Pancreas (tissue), 10 donors: ENCODE results near the gene GID8. TPM values are rescaled to one million over a fixed set of nuclear protein-coding genes. Genes with fewer than 3 reads are reported as not detected.

ENCODE experiments used
- ATAC-seq, 4 donors: fragments of 200-7000 bp; cut with Tn5 transposase; one replicate each; pipeline versions ENCODE4 v1.8.0 to v1.9.1; 2020; ENCODE audit warnings: mild to moderate bottlenecking in 4 of 4, moderate library complexity in 4 of 4
- DNase-seq, 6 donors: peaks; one replicate each; pipeline ENCODE4 v3.0.0-alpha.2; 2020
- FAIRE-seq: peaks from 2 replicates; lab custom pipeline; 2012; peaks lifted over from hg19 to GRCh38; lab: Jason Lieb, UNC
- H3K27ac ChIP-seq, 4 donors: fragments of 200-600 bp; sonication (generic); 1 replicate in 3 of 4; 2 replicates in 1 of 4; pipeline versions ENCODE4 v1.5.0 to v1.8.0; 2020
- H3K27me3 ChIP-seq, 4 donors: fragments of 200-600 bp; one replicate each; pipeline ENCODE4 v1.8.0; 2021
- H3K36me3 ChIP-seq, 3 donors: fragments of 200-600 bp; sonication (generic) in 1 of 3; one replicate each; pipeline versions ENCODE4 v1.5.0 to v1.8.0; 2020 to 2021
- H3K4me1 ChIP-seq, 3 donors: fragments of 200-600 bp; one replicate each; pipeline ENCODE4 v1.8.0; 2021
- H3K4me3 ChIP-seq, 4 donors: fragments of 200-600 bp; sonication (generic) in 2 of 4; one replicate each; pipeline versions ENCODE4 v1.5.0 to v1.8.0; 2020 to 2021
- H3K9me3 ChIP-seq, 4 donors: fragments of 200-600 bp; one replicate each; pipeline ENCODE4 v1.8.0; 2021
- CTCF ChIP-seq, 4 donors: fragments of 200-600 bp; sonication (generic) in 3 of 4; IDR thresholded peaks; one replicate each; pipeline versions ENCODE4 v1.5.0 to v1.8.0; 2021; ENCODE audit warnings: antibody characterized with exemption in 4 of 4
- WGBS, 2 donors: extraction: QIAGEN DNeasy Blood & Tissue Kit; methylation state at CpG; one replicate each; pipeline ENCODE4 v1.1.7; 2013; 5-methylcytosine and 5-hydroxymethylcytosine counted together
- intact Hi-C, 3 donors: fragments of 100-400 bp; cut with DNase I; formaldehyde crosslinking; loops; one replicate each; pipeline versions ENCODE4 v1.11.1 to v1.14.2; 2022
- polyA plus RNA-seq, 2 donors: library from polyadenylated mRNA; stranded (reverse); fragments of 200-250 nt; gene quantifications; one replicate each; pipeline ENCODE4 v1.2.3, GENCODE V29; 2013
- total RNA-seq, 6 donors: library from RNA; stranded (reverse); fragmentation: NEBNext Ultra II Directional in 4 of 6; extraction: Animal tissue kit (Norgen Biotek cat#: 25700) in 4 of 6; gene quantifications; one replicate each; pipeline versions ENCODE4 v1.2.1 to v1.2.4, GENCODE V29; 2021 to 2023
- donor health status: healthy with polysubstance abuse.
- donor health status: DM: no; HTN: no; CAD: no; lungs with moderate emphysema.
- donor health status: DM: no; HTN: no; CAD: no.
- donor health status: control.
- donor health status: control.
- donor health status: Bipolar disorder and iron deficiency.
- donor health status: DM: yes; HTN: yes; CAD: no.
- donor health status: DM: no; HTN: no; CAD: no.
- donor health status: DM: no; HTN: no; CAD: no.
- donor health status: DM: yes; HTN: yes; CAD: no.

The GID8 gene
- total RNA-seq, result 10 to 100 TPM; 13.1 to 22.4 (median 16.6) TPM
- polyA plus RNA-seq, result 10 to 100 TPM in 1 of 2 donors, 1 to 10 TPM in 1; 6.0 to 14.6 TPM

DNA sequence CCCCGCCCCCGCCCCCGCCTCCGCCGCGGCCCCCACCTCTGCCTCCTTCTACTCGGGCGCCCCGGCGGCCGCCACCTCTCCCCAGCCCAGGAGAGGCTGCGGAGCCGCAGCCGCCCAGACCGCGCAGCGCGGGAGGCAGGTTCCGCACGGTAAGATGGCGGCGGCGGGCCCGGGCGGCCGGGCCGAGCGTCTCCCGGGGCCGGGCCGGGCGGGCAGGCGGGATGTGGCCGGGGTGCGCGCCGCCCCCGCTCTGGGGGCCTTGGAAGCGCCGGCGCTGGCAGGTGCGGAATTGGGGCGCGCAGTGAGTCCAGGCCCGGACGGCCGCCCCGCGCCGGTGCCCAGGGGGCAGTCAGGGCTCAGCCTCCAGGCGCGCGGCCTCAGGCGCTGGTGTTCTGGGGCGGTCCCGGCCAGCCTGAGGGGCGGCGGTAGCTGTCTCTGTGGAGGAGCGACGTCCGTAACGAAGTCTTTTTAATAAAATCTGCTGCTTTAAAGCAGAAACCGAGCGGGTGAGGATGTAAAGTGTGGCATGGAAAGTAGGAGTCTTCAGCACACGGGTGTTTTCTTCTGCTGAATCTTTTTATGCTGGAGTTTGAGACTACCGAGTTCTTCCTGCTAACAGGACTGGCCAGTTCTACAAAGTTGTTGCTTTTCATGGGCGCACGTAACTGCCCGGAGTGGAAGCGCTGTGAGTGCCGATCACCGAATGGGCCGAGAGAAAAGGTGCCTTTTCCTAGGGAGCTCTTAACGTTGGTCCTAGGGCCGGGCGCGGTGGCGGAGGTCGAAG, at the start of gene GID8:
Gene GID8 (plus strand): TSS at position 43 of the 784 bp plus-strand sequence. CDS start 3,356 bp downstream, outside the sequence.
- no peak for TF ChIP-seq CTCF (IDR thresholded peaks at IDR 0.05)
- Histone ChIP-seq H3K36me3 (peaks cover 0 to 6% (median under 1%) of the 10 kb centered on the region in 3 donors), H3K9me3 (no peaks in the 10 kb centered on the region), H3K27me3 (no peaks in the 10 kb centered on the region), H3K4me1 (peaks cover 14 to 23% (median 18%) of the 10 kb centered on the region in 3 donors), H3K4me3 (peak within 1 kb of the TSS; percentile 82 to 97 (median 91)), H3K27ac (peak within 1 kb of the TSS; percentile 68 to 86 (median 86))
- DNase-seq (peak in 3 of 6 donors; percentile 69 to 82 (median 80)), ATAC-seq (peak; percentile 38 to 61 (median 44)), FAIRE-seq (no peak)
- intact Hi-C loops, result no loop called here
- WGBS, 2 donors, result 0 to 1% methylated on average over 73 to 76 of the region's 79 CpGs

DNA sequence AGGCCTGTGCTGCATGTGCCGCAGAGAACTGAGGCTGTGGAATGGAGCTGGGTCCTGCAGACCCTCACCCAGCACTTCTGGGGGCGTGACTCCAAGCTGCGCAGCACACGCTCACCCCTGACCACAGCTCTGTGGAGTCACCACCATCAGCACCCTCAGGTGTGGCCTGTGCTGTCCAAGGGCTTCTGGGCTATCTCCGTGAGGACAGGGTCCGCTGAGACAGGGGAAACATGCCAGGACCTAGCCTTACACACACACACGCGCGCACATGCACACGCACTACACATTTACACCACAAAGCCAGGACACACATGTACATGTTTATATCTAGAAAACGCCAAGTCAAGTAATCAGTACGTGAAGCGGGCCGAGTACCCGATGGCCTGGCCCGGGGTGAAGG, 49.5 kb upstream of the GID8 start:
- 95 to 96% methylated on average over 16 of the region's 16 CpGs for WGBS, 2 donors
- FAIRE-seq (no peak), DNase-seq (peak in 1 of 6 donors; percentile 47), ATAC-seq (no peak)
- no peaks in the 10 kb centered on the region for H3K9me3 ChIP-seq
- intact Hi-C loops, result loop anchor here in 1 of 3 donors (5.0 kb wide), 1 partner anchor 114 kb away; no protein-coding TSS in a partner anchor
- H3K4me3 ChIP-seq, result no peak overlapping the region
- peaks cover 4 to 63% (median 36%) of the 10 kb centered on the region in 3 donors for H3K36me3 ChIP-seq
- no peaks in the 10 kb centered on the region for H3K4me1 ChIP-seq
- TF ChIP-seq CTCF (IDR thresholded peaks at IDR 0.05), result no peak
- H3K27me3 ChIP-seq, result no peaks in the 10 kb centered on the region
- no peak overlapping the region for H3K27ac ChIP-seq

DNA sequence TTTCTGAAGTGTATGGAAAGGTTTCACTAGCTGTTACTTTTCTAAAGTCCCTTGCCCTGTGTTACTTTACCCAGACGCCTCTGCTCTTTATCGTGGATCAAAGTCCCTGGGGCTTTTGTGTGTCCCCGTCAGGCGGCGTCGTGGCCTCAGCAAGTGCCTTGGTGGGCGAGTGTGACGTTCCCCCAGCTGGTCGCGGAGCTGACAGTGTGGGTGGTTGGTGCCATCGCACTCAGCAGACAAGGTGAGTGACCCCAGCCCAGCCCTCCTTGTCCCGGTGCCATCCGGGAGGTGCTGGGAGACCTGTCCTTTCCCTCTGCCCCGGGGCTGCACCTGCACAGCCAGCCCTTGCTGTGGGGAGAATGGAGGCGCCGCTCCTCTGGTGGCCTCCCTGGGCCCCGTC, 49.0 kb upstream of the GID8 start:
- Histone ChIP-seq H3K9me3 (no peaks in the 10 kb centered on the region), H3K36me3 (peaks cover 4 to 68% (median 38%) of the 10 kb centered on the region in 3 donors), H3K27ac (no peak overlapping the region), H3K4me1 (no peaks in the 10 kb centered on the region), H3K4me3 (no peak overlapping the region), H3K27me3 (no peaks in the 10 kb centered on the region)
- DNase-seq, result no peak
- no peak for ATAC-seq
- 95 to 97% methylated on average over 17 of the region's 17 CpGs for WGBS, 2 donors
- no peak for FAIRE-seq
- intact Hi-C loops, result loop anchor here in 1 of 3 donors (5.0 kb wide), 1 partner anchor 113 kb away; no protein-coding TSS in a partner anchor
- TF ChIP-seq CTCF (IDR thresholded peaks at IDR 0.05), result no peak

DNA sequence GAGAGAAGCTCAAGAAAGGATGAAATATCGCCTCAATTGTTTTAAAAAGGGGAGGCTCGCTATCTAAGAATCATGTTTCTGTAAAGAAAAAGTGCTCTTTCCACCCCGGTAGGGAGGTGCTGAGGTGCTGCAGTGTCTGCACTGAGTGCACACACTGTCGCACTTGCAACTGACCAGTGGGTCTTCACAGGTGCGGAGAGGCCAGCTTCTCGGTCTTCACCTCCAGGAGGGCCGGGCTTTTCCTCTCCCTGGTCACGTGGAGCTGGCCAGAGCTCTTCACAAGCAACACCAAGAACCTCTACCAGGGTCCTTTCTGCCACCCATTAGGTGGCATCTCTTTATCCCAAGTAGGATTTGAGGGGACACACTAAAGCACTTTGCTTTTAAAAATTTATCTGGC, 48.5 kb upstream of the GID8 start:
- peak in 1 of 6 donors; percentile 16 for DNase-seq
- no peaks in the 10 kb centered on the region for H3K27me3 ChIP-seq
- no peak for FAIRE-seq
- TF ChIP-seq CTCF (IDR thresholded peaks at IDR 0.05), result no peak
- no peaks in the 10 kb centered on the region for H3K9me3 ChIP-seq
- no peak overlapping the region for H3K27ac ChIP-seq
- peaks cover 4 to 73% (median 43%) of the 10 kb centered on the region in 3 donors for H3K36me3 ChIP-seq
- no peaks in the 10 kb centered on the region for H3K4me1 ChIP-seq
- intact Hi-C loops, result loop anchor here in 1 of 3 donors (5.0 kb wide), 1 partner anchor 113 kb away; no protein-coding TSS in a partner anchor
- H3K4me3 ChIP-seq, result no peak overlapping the region
- ATAC-seq, result no peak
- WGBS, 2 donors, result 92 to 95% methylated on average over 8 of the region's 8 CpGs
